ENCODE measurements around the gene XIST.
"Not testable (repeated sequence)": the region's sequence is repeated elsewhere in the genome, so short reads cannot be mapped to it uniquely, and the experiment has no call there.

The XIST gene

GRCh38 chrX:73838123-73838522, 14.4 kb downstream of the XIST start:
- no peak for DNase-seq

GRCh38 chrX:73836956-73837477, 15.5 kb downstream of the XIST start:
- no peak for DNase-seq

- no peak for DNase-seq
Measured at GRCh38 chrX:73834219-73834618, 18.3 kb downstream of the XIST start.

- DNase-seq: no peak
Measured at GRCh38 chrX:73832319-73832718, 20.2 kb downstream of the XIST start.

- DNase-seq: no peak
Measured at GRCh38 chrX:73831500-73831899, 21.0 kb downstream of the XIST start.

- no peak for DNase-seq
Measured at GRCh38 chrX:73830489-73831414, 21.8 kb downstream of the XIST start.

GRCh38 chrX:73829890-73830466, 22.5 kb downstream of the XIST start:
- no peak for DNase-seq

- DNase-seq: no peak
Measured at GRCh38 chrX:73828080-73828720, 24.3 kb downstream of the XIST start.

- DNase-seq: no peak
Measured at GRCh38 chrX:73827406-73827805, 25.1 kb downstream of the XIST start.

- no peak for DNase-seq
Measured at GRCh38 chrX:73826996-73827395, 25.5 kb downstream of the XIST start.

- no peak for DNase-seq
Measured at GRCh38 chrX:73825569-73825968, 26.9 kb downstream of the XIST start.

- no peak for DNase-seq
Measured at GRCh38 chrX:73823473-73824004, 29.0 kb downstream of the XIST start.

- no peak for DNase-seq
Measured at GRCh38 chrX:73822775-73823174, 29.7 kb downstream of the XIST start.

GRCh38 chrX:73821921-73822559, 30.5 kb downstream of the XIST start:
- DNase-seq: no peak

GRCh38 chrX:73819864-73820558, 32.5 kb downstream of the XIST start:
- DNase-seq: not testable (repeated sequence)

GRCh38 chrX:73818200-73819116, 34.1 kb downstream of the XIST start:
- no peak for DNase-seq

GRCh38 chrX:73817393-73818199, 34.9 kb downstream of the XIST start:
- DNase-seq: no peak

GRCh38 chrX:73812256-73812655, 40.3 kb downstream of the XIST start:
- DNase-seq: no peak

GRCh38 chrX:73804109-73804508, 48.4 kb downstream of the XIST start:
- DNase-seq: not testable (repeated sequence)

- DNase-seq: no peak
Measured at GRCh38 chrX:73799888-73800287, 52.6 kb downstream of the XIST start.

Data from midbrain (tissue), 1 donor.